BE2C (cell line): ENCODE results near the gene MYL10.
A peak's percentile ranks its signal among the peaks of the same experiment; 100 is the strongest.

Experiments
- DNase-seq: peaks from one replicate; pipeline ENCODE4 v3.0.0-alpha.2; 2020
- H3K27me3 ChIP-seq: fragments of 250-450 bp; sonication (Bioruptor Pico); 2 replicates; pipeline ENCODE4 v1.5.1; 2020; ENCODE audit warnings: mild to moderate bottlenecking
- H3K36me3 ChIP-seq: fragments of 250-450 bp; sonication (Bioruptor Pico); 2 replicates; pipeline ENCODE4 v1.5.1; 2020; ENCODE audit warnings: mild to moderate bottlenecking
- H3K4me1 ChIP-seq: fragments of 250-450 bp; sonication (Bioruptor Pico); 2 replicates; pipeline ENCODE4 v1.5.1; 2020
- H3K4me3 ChIP-seq: 2 replicates; pipeline ENCODE4 v1.5.1; 2011; ENCODE audit warnings: low read depth, low read length
- H3K9me3 ChIP-seq: fragments of 250-450 bp; sonication (Bioruptor Pico); 2 replicates; pipeline ENCODE4 v1.5.1; 2020
- CTCF ChIP-seq: IDR thresholded peaks from 2 replicates; pipeline ENCODE4 v1.5.1; 2012; ENCODE audit warnings: mild to moderate bottlenecking, low read depth, low read length

Gene MYL10

GRCh38 chr7:101626069-101626671 is 2.9 kb downstream of the MYL10 start:
- no peak overlapping the region for H3K4me3 ChIP-seq
- no peak for DNase-seq
- H3K36me3 ChIP-seq = no peaks in the 10 kb centered on the region
- TF ChIP-seq CTCF = no peak
- peaks cover 5% of the 10 kb centered on the region; the same call in 1 of the 2 replicates for H3K27me3 ChIP-seq
- no peaks in the 10 kb centered on the region for H3K9me3 ChIP-seq
- no peaks in the 10 kb centered on the region for H3K4me1 ChIP-seq

GRCh38 chr7:101625031-101625791 is 3.9 kb downstream of the MYL10 start:
- peak; percentile 20 for TF ChIP-seq CTCF
- Histone ChIP-seq H3K27me3 (peaks cover 5% of the 10 kb centered on the region; the same call in 1 of the 2 replicates), H3K36me3 (no peaks in the 10 kb centered on the region), H3K4me1 (no peaks in the 10 kb centered on the region), H3K9me3 (no peaks in the 10 kb centered on the region), H3K4me3 (no peak overlapping the region)
- DNase-seq = no peak

GRCh38 chr7:101624246-101625001 is 4.7 kb downstream of the MYL10 start:
- TF ChIP-seq CTCF = no peak
- Histone ChIP-seq H3K36me3 (no peaks in the 10 kb centered on the region), H3K27me3 (peaks cover 5% of the 10 kb centered on the region; the same call in 1 of the 2 replicates)

GRCh38 chr7:101622609-101623173 is 6.4 kb downstream of the MYL10 start:
- no peaks in the 10 kb centered on the region for H3K36me3 ChIP-seq
- no peaks in the 10 kb centered on the region for H3K4me1 ChIP-seq
- peaks cover 5% of the 10 kb centered on the region; the same call in 1 of the 2 replicates for H3K27me3 ChIP-seq
- no peak for DNase-seq
- no peak for TF ChIP-seq CTCF
- no peak overlapping the region for H3K4me3 ChIP-seq
- no peaks in the 10 kb centered on the region for H3K9me3 ChIP-seq

More at GRCh38 chr7:101624246-101625001, 4.7 kb downstream of the MYL10 start:
- Histone ChIP-seq H3K4me3 (no peak overlapping the region), H3K4me1 (no peaks in the 10 kb centered on the region), H3K9me3 (no peaks in the 10 kb centered on the region)
- DNase-seq = no peak

- no peak for TF ChIP-seq CTCF
- Histone ChIP-seq H3K36me3 (no peaks in the 10 kb centered on the region), H3K9me3 (no peaks in the 10 kb centered on the region), H3K4me1 (no peaks in the 10 kb centered on the region), H3K4me3 (no peak overlapping the region), H3K27me3 (peaks cover 5% of the 10 kb centered on the region; the same call in 1 of the 2 replicates)
- DNase-seq = no peak
Observed at GRCh38 chr7:101620991-101621390, 8.1 kb downstream of the MYL10 start.
